GM12801 (cell line): ENCODE results near the gene ERGIC2.

ENCODE experiments used
- CTCF ChIP-seq: IDR thresholded peaks from one replicate; pipeline ENCODE4 v1.5.1; 2011; ENCODE audit warnings: control low read depth; ENCODE audit not compliant: insufficient read length; ENCODE audit errors: extremely low read depth

ERGIC2 gene

DNA sequence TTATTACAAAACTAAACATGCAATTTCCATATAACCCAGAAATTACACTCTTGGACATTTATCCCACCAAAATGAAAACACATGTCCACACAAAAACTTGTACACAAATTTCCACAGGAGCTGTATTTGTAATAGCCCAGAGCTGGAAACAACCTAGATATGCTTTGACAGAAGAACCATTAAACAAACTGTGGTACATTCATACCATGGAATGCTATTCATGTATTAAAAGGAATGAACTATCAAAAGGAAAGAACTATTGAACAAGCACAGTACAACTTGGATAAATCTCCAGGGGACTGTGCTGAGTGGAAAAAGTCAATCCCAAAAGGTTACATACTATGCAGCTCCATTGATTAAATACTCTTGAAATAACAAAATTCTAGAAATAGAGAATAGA lies 35.8 kb upstream of the ERGIC2 start:
- TF ChIP-seq CTCF: no peak

DNA sequence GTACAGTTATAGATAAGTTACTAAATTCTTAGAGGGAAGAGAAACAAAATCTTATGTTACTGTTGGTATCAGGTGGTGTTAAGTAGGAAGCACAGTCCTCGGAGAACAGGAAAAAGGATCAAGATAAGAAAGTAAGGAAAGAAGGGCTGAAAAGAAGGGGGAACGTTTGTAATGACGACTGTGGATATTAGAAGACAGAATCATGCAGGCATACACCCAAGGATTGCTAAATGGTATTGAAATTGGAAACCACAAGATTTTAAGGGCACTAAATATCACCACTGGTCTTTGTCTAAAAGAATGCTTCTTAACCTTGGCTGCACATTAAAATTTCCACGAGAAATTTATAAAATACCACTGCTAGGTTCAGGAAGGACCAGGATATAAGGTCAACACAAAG lies 34.1 kb upstream of the ERGIC2 start:
- no peak for TF ChIP-seq CTCF

- no peak for TF ChIP-seq CTCF
Measured at GRCh38 chr12:29414368-29414767, 33.4 kb upstream of the ERGIC2 start.

DNA sequence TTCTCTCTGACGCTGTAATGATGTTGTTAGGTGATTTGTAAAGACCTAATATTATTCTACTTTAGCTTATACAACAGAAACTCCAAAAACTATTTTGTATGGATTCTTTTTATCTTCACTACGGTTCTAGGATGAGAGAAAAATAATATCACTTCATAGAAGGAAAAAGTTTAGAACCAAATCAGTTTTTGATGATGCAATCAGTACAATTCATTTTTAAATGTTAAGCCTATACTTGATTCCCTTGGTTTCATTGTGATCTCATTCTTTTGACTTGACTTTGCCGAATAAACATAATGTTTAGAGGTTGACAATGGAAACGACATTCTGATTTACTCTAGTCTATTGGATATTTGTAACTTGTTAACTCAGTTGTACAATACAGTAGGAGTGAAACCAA lies 24.6 kb upstream of the ERGIC2 start:
- no peak for TF ChIP-seq CTCF

DNA sequence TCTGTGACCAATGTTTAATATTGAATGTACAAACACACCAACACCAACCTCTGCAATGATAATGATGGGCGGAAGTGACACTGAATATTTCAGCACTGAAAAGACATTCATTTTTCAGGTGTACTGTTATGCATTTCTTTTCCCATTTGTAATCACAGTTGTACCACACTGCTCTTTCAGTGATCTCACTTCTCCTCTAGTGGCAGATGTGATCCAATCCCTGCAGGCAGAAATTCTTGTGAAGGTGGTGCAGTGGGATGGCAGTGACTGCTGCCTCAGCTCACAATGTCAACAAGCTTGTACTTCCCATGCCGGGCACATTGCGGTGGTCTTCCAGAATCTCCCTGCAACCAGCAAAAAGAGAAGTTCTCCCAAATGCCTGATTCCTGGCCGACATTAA lies 23.0 kb upstream of the ERGIC2 start:
- no peak for TF ChIP-seq CTCF

- no peak for TF ChIP-seq CTCF
Measured at GRCh38 chr12:29402437-29402836, 21.5 kb upstream of the ERGIC2 start.

DNA sequence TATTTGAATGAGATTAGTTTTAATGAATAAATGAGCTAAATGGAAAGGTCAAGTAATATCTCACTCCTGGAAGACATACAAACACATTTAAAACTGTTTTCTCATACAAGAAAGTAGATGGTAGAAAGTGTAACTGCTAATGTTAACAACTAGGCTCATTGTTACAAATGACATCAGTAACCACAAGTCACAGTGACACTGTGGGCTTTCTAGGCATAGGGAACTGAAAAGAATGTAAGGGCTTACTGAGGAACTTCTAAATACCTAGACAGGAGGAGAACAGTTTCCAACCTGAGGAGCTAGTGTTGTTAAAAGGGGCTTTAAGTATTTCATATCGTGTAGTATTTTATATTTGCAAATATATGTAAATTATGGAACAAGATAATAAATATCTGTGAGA lies 17.5 kb upstream of the ERGIC2 start:
- no peak for TF ChIP-seq CTCF

DNA sequence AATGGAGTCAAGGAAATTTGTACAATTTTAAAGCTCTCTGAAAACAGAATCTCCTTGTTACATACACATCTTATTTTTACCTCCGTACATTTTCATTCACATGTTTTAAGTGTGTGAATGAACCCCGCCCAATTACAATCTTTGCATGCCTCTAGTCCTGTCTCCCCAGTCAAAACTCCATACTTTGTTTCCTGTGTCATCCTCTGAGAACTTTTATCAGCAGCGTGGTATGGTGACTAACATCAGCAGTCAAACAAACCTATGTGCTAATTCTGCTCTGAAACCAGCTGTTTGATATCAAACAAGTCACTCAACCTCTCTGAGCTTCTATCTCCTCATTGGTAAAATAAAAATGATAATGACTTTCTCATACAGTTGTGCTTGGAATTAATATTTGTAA lies 15.8 kb upstream of the ERGIC2 start:
- no peak for TF ChIP-seq CTCF
